ENCODE data around the gene COLEC11.

DNA sequence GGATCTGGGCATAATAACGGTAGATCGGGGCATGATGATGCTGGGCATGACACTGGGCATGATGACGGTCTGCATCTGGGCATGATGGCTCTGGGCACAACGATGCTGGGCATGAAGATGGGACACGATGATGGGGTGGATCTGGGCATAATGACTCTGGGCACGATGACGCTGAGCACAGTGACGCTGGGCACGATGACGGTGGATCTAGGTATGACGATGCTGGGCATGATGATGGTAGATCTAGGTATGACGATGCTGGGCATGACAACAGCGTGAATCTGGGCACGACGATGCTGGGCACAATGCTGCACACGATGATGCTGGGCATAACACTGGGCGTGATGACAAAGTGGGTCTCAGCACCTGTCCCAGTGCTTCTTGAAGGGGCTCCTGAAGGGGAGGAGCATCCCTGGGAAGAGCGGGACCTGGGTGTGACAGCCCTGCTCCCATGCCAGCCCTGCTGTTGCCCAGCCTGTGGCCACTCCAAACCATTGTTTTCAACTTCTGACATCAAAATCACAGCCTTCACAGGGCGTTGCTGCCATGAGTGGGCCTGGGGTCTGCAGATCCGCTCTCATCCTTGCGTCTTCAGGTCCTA, 32.7 kb downstream of the COLEC11 start:
- TF ChIP-seq CTCF (IDR thresholded peaks at IDR 0.05) (no peak), POLR2A (IDR thresholded peaks at IDR 0.05) (no peak)
